ENCODE results near the gene STPG2.

STPG2 gene

GRCh38 chr4:98098764-98099163, 44.5 kb downstream of the STPG2 start:
- H3K4me2 ChIP-seq (ENCODE audit: low read length, poor library complexity, severe bottlenecking): no peak overlapping the region
- no peak overlapping the region for H4K8ac ChIP-seq (ENCODE audit: low read length)
- no peak overlapping the region for H3K4me3 ChIP-seq (ENCODE audit: insufficient read depth in 1 of 2, low read depth in 1 of 2, low read length in 2 of 2)
- no peak overlapping the region for H3K18ac ChIP-seq (ENCODE audit: low read depth in 1 of 2, low read length in 2 of 2)
- H2BK15ac ChIP-seq (ENCODE audit: low read depth, poor library complexity, severe bottlenecking): no peak overlapping the region
- no peaks in the 10 kb centered on the region for H3K79me1 ChIP-seq (replicated peaks; ENCODE audit: low read length, poor library complexity, severe bottlenecking)
- no peak overlapping the region for H3K23ac ChIP-seq (ENCODE audit: low read length in 2 of 2)
- no peak overlapping the region for H2AFZ ChIP-seq (ENCODE audit: low read depth, low read length)
- H3K4me1 ChIP-seq (ENCODE audit: control insufficient read depth, insufficient read depth, low read depth, low read length): no peaks in the 10 kb centered on the region
- H2BK5ac ChIP-seq (ENCODE audit: low read depth, low read length, poor library complexity, severe bottlenecking): no peak overlapping the region
- no peak overlapping the region for H3K27ac ChIP-seq (ENCODE audit: low read length, poor library complexity, severe bottlenecking)
- no peak overlapping the region for H3K4ac ChIP-seq (ENCODE audit: low read depth in 1 of 2, low read length in 2 of 2)
- H2AK5ac ChIP-seq (ENCODE audit: low read length, severe bottlenecking): no peak overlapping the region
- no peak overlapping the region for H2BK120ac ChIP-seq (ENCODE audit: low read depth, low read length)
- no peak overlapping the region for H3K9ac ChIP-seq (ENCODE audit: low read length)
- no peak for DNase-seq
- H3K27me3 ChIP-seq (ENCODE audit: control insufficient read depth in 1 of 2, insufficient read depth in 1 of 2, low read length in 2 of 2): no peaks in the 10 kb centered on the region
- H3K9me3 ChIP-seq (ENCODE audit: control insufficient read depth, low read length): peaks cover 7% of the 10 kb centered on the region
- H3K14ac ChIP-seq (ENCODE audit: low read length in 2 of 2): no peak overlapping the region
- no peak overlapping the region for H4K91ac ChIP-seq (ENCODE audit: low read length)
- no peak overlapping the region for H2BK12ac ChIP-seq (ENCODE audit: low read length in 2 of 2)
- peaks cover 0 to 3% of the 10 kb centered on the region in 2 experiments for H3K36me3 ChIP-seq (ENCODE audit: control insufficient read depth in 1 of 2, insufficient read depth in 2 of 2, low read depth in 1 of 2, low read length in 2 of 2)

- Histone ChIP-seq H3K36me3 (ENCODE audit: control insufficient read depth in 1 of 2, insufficient read depth in 2 of 2, low read depth in 1 of 2, low read length in 2 of 2) (peaks cover 0 to 3% of the 10 kb centered on the region in 2 experiments), H3K79me1 (replicated peaks; ENCODE audit: low read length, poor library complexity, severe bottlenecking) (no peaks in the 10 kb centered on the region), H2BK5ac (ENCODE audit: low read depth, low read length, poor library complexity, severe bottlenecking) (no peak overlapping the region), H3K9ac (ENCODE audit: low read length) (no peak overlapping the region), H3K23ac (ENCODE audit: low read length in 2 of 2) (no peak overlapping the region), H3K14ac (ENCODE audit: low read length in 2 of 2) (no peak overlapping the region), H3K4ac (ENCODE audit: low read depth in 1 of 2, low read length in 2 of 2) (no peak overlapping the region), H3K4me3 (ENCODE audit: insufficient read depth in 1 of 2, low read depth in 1 of 2, low read length in 2 of 2) (no peak overlapping the region), H2AK5ac (ENCODE audit: low read length, severe bottlenecking) (no peak overlapping the region), H4K91ac (ENCODE audit: low read length) (no peak overlapping the region), H3K4me2 (ENCODE audit: low read length, poor library complexity, severe bottlenecking) (no peak overlapping the region), H3K27ac (ENCODE audit: low read length, poor library complexity, severe bottlenecking) (no peak overlapping the region), H3K27me3 (ENCODE audit: control insufficient read depth in 1 of 2, insufficient read depth in 1 of 2, low read length in 2 of 2) (no peaks in the 10 kb centered on the region), H2BK12ac (ENCODE audit: low read length in 2 of 2) (no peak overlapping the region), H4K8ac (ENCODE audit: low read length) (no peak overlapping the region), H2AFZ (ENCODE audit: low read depth, low read length) (no peak overlapping the region), H2BK15ac (ENCODE audit: low read depth, poor library complexity, severe bottlenecking) (no peak overlapping the region), H3K4me1 (ENCODE audit: control insufficient read depth, insufficient read depth, low read depth, low read length) (no peaks in the 10 kb centered on the region), H3K18ac (ENCODE audit: low read depth in 1 of 2, low read length in 2 of 2) (no peak overlapping the region), H3K9me3 (ENCODE audit: control insufficient read depth, low read length) (peaks cover 7% of the 10 kb centered on the region), H2BK120ac (ENCODE audit: low read depth, low read length) (no peak overlapping the region)
- no peak for DNase-seq
- WGBS: 86% methylated on average over 2 of the region's 2 CpGs
Observed at GRCh38 chr4:98094118-98094517, 49.2 kb downstream of the STPG2 start.

DNA sequence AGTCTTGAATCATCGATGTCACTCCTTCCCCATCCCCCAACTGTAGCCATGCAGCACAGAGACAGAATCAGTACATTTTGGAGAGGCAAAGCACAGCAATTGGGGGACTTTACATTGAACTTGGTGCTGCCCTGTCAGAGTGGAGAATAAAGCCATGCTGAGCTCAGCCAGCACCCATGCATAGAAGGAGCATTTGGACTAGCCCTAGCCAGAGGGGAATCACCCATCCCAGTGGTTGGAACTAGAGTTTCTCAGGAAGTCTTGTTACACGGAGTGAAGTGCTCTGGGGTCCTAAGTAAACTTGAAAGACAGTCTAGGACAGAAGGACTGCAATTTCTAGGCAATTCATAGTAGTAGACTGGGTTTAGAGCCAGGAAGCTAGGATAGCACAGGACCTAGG, 49.6 kb downstream of the STPG2 start:
- Histone ChIP-seq H3K4me2 (ENCODE audit: low read length, poor library complexity, severe bottlenecking) (no peak overlapping the region), H3K4me1 (ENCODE audit: control insufficient read depth, insufficient read depth, low read depth, low read length) (no peaks in the 10 kb centered on the region), H3K14ac (ENCODE audit: low read length in 2 of 2) (peak overlapping the region in 1 of 2 experiments; percentile 41), H3K79me1 (replicated peaks; ENCODE audit: low read length, poor library complexity, severe bottlenecking) (no peaks in the 10 kb centered on the region), H2BK120ac (ENCODE audit: low read depth, low read length) (no peak overlapping the region), H3K4me3 (ENCODE audit: insufficient read depth in 1 of 2, low read depth in 1 of 2, low read length in 2 of 2) (no peak overlapping the region), H3K27ac (ENCODE audit: low read length, poor library complexity, severe bottlenecking) (no peak overlapping the region), H3K18ac (ENCODE audit: low read depth in 1 of 2, low read length in 2 of 2) (no peak overlapping the region), H3K9ac (ENCODE audit: low read length) (no peak overlapping the region), H2AK5ac (ENCODE audit: low read length, severe bottlenecking) (no peak overlapping the region), H3K36me3 (ENCODE audit: control insufficient read depth in 1 of 2, insufficient read depth in 2 of 2, low read depth in 1 of 2, low read length in 2 of 2) (peaks cover 0 to 3% of the 10 kb centered on the region in 2 experiments), H2AFZ (ENCODE audit: low read depth, low read length) (no peak overlapping the region), H3K4ac (ENCODE audit: low read depth in 1 of 2, low read length in 2 of 2) (no peak overlapping the region), H3K9me3 (ENCODE audit: control insufficient read depth, low read length) (peaks cover 7% of the 10 kb centered on the region), H2BK15ac (ENCODE audit: low read depth, poor library complexity, severe bottlenecking) (no peak overlapping the region), H3K27me3 (ENCODE audit: control insufficient read depth in 1 of 2, insufficient read depth in 1 of 2, low read length in 2 of 2) (no peaks in the 10 kb centered on the region), H4K8ac (ENCODE audit: low read length) (no peak overlapping the region), H2BK5ac (ENCODE audit: low read depth, low read length, poor library complexity, severe bottlenecking) (no peak overlapping the region), H2BK12ac (ENCODE audit: low read length in 2 of 2) (no peak overlapping the region), H3K23ac (ENCODE audit: low read length in 2 of 2) (no peak overlapping the region), H4K91ac (ENCODE audit: low read length) (no peak overlapping the region)
- 79% methylated on average over 2 of the region's 2 CpGs for WGBS
- no peak for DNase-seq

- Histone ChIP-seq H4K91ac (ENCODE audit: low read length) (no peak overlapping the region), H3K9me3 (ENCODE audit: control insufficient read depth, low read length) (peaks cover 7% of the 10 kb centered on the region), H3K9ac (ENCODE audit: low read length) (no peak overlapping the region), H3K4ac (ENCODE audit: low read depth in 1 of 2, low read length in 2 of 2) (no peak overlapping the region), H3K4me2 (ENCODE audit: low read length, poor library complexity, severe bottlenecking) (no peak overlapping the region), H3K27ac (ENCODE audit: low read length, poor library complexity, severe bottlenecking) (no peak overlapping the region), H3K4me3 (ENCODE audit: insufficient read depth in 1 of 2, low read depth in 1 of 2, low read length in 2 of 2) (no peak overlapping the region), H3K36me3 (ENCODE audit: control insufficient read depth in 1 of 2, insufficient read depth in 2 of 2, low read depth in 1 of 2, low read length in 2 of 2) (peaks cover 0 to 3% of the 10 kb centered on the region in 2 experiments), H3K79me1 (replicated peaks; ENCODE audit: low read length, poor library complexity, severe bottlenecking) (no peaks in the 10 kb centered on the region), H4K8ac (ENCODE audit: low read length) (no peak overlapping the region), H2BK15ac (ENCODE audit: low read depth, poor library complexity, severe bottlenecking) (no peak overlapping the region), H3K18ac (ENCODE audit: low read depth in 1 of 2, low read length in 2 of 2) (no peak overlapping the region), H3K27me3 (ENCODE audit: control insufficient read depth in 1 of 2, insufficient read depth in 1 of 2, low read length in 2 of 2) (no peaks in the 10 kb centered on the region), H2BK120ac (ENCODE audit: low read depth, low read length) (no peak overlapping the region), H3K4me1 (ENCODE audit: control insufficient read depth, insufficient read depth, low read depth, low read length) (no peaks in the 10 kb centered on the region), H2BK5ac (ENCODE audit: low read depth, low read length, poor library complexity, severe bottlenecking) (no peak overlapping the region), H2AK5ac (ENCODE audit: low read length, severe bottlenecking) (no peak overlapping the region), H2AFZ (ENCODE audit: low read depth, low read length) (no peak overlapping the region), H3K23ac (ENCODE audit: low read length in 2 of 2) (no peak overlapping the region), H3K14ac (ENCODE audit: low read length in 2 of 2) (no peak overlapping the region), H2BK12ac (ENCODE audit: low read length in 2 of 2) (no peak overlapping the region)
- WGBS: no CpG with 5 or more reads among the region's 2 CpGs
- DNase-seq: peak; percentile 12
Observed at GRCh38 chr4:98092833-98093439, 50.3 kb downstream of the STPG2 start.
